ENCODE results near the gene CAMKK2.

The CAMKK2 gene

DNA sequence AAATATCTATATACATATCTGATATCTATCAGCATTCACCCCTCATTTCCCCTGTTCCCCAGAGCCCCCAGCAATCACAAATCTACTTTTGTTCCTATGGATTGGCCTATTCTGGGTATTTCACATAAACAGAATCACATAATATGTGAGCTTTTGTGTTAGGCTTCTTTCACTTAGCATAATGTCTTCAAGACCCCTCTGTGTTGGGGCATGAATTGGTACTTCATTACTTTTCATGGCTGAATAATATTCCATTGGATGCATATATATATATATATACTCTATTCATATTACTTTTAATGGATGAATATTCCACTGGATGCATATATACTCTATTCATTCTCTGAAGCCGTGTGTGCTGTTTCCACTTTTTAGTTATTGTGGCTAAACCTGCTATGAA, 28.7 kb downstream of the CAMKK2 start:
- H3K27ac ChIP-seq (ENCODE audit: low read depth, low read length, poor library complexity, severe bottlenecking): no peak overlapping the region
- no peaks in the 10 kb centered on the region for H3K9me2 ChIP-seq (ENCODE audit: low read depth, low read length)
- no peak overlapping the region for H3K4me2 ChIP-seq (ENCODE audit: low read length)
- no peak for TF ChIP-seq EZH2 (IDR thresholded peaks at IDR 0.05; ENCODE audit: borderline replicate concordance, low read length)
- TF ChIP-seq, protein P1, sequence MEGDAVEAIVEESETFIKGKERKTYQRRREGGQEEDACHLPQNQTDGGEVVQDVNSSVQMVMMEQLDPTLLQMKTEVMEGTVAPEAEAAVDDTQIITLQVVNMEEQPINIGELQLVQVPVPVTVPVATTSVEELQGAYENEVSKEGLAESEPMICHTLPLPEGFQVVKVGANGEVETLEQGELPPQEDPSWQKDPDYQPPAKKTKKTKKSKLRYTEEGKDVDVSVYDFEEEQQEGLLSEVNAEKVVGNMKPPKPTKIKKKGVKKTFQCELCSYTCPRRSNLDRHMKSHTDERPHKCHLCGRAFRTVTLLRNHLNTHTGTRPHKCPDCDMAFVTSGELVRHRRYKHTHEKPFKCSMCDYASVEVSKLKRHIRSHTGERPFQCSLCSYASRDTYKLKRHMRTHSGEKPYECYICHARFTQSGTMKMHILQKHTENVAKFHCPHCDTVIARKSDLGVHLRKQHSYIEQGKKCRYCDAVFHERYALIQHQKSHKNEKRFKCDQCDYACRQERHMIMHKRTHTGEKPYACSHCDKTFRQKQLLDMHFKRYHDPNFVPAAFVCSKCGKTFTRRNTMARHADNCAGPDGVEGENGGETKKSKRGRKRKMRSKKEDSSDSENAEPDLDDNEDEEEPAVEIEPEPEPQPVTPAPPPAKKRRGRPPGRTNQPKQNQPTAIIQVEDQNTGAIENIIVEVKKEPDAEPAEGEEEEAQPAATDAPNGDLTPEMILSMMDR (IDR thresholded peaks at IDR 0.05; ENCODE audit: low read length): no peak
- peaks cover 50% of the 10 kb centered on the region for H3K36me3 ChIP-seq (ENCODE audit: insufficient read depth, low read length)
- H4K20me1 ChIP-seq (ENCODE audit: insufficient read depth, low read length): no peaks in the 10 kb centered on the region
- H3K79me2 ChIP-seq (ENCODE audit: insufficient read depth, low read length): no peaks in the 10 kb centered on the region
- no peak overlapping the region for H3K4me3 ChIP-seq (ENCODE audit: low read depth, low read length, poor library complexity, severe bottlenecking)
- no peak overlapping the region for H3K9ac ChIP-seq (ENCODE audit: low read length)
- H3F3A ChIP-seq (ENCODE audit: insufficient read depth, low read length): no peaks in the 10 kb centered on the region
- H3K4me1 ChIP-seq (ENCODE audit: insufficient read depth, low read length, severe bottlenecking): no peaks in the 10 kb centered on the region
- no peaks in the 10 kb centered on the region for H3K27me3 ChIP-seq (ENCODE audit: insufficient read depth, low read length)
- no peak overlapping the region for H2AFZ ChIP-seq (ENCODE audit: low read length)
- no peaks in the 10 kb centered on the region for H3K9me3 ChIP-seq (ENCODE audit: low read length)

DNA sequence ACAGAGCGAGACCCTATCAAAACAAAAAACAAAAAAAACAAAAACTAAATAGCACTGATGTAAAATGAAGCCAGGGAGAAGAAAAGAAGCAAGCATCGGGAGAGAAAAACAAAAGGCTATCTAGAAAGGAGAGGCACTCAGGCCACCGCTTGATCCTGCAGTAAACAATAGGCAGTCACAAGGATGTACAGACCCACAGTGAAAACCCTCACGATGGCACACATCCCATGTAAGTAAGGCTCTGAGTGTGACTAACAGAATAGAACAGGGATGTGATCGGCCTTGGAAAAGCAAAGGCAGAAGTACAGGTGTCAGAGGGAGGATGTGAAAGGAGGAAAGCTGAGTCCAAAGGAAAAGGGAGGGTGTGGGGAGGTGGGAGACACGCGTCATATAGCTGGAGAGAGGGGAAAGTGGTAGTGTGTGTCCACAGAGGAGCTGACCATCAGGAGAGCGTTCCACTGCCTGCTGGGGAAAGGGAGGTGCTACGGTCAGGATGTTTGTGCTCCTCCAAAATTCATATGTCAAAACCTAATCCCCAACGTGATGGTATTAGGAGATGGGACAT, 31.5 kb downstream of the CAMKK2 start:
- Histone ChIP-seq H3K9me3 (ENCODE audit: low read length) (no peaks in the 10 kb centered on the region), H2AFZ (ENCODE audit: low read length) (no peak overlapping the region), H3K27me3 (ENCODE audit: insufficient read depth, low read length) (no peaks in the 10 kb centered on the region), H3K79me2 (ENCODE audit: insufficient read depth, low read length) (no peaks in the 10 kb centered on the region), H3K4me3 (ENCODE audit: low read depth, low read length, poor library complexity, severe bottlenecking) (no peak overlapping the region), H4K20me1 (ENCODE audit: insufficient read depth, low read length) (no peaks in the 10 kb centered on the region), H3K4me1 (ENCODE audit: insufficient read depth, low read length, severe bottlenecking) (no peaks in the 10 kb centered on the region), H3K9me2 (ENCODE audit: low read depth, low read length) (no peaks in the 10 kb centered on the region), H3K36me3 (ENCODE audit: insufficient read depth, low read length) (peaks cover 49% of the 10 kb centered on the region), H3K4me2 (ENCODE audit: low read length) (no peak overlapping the region), H3K9ac (ENCODE audit: low read length) (no peak overlapping the region), H3F3A (ENCODE audit: insufficient read depth, low read length) (no peaks in the 10 kb centered on the region), H3K27ac (ENCODE audit: low read depth, low read length, poor library complexity, severe bottlenecking) (no peak overlapping the region)
- TF ChIP-seq, protein P1 (IDR thresholded peaks at IDR 0.05; ENCODE audit: low read length): no peak
- no peak for TF ChIP-seq EZH2 (IDR thresholded peaks at IDR 0.05; ENCODE audit: borderline replicate concordance, low read length)

DNA sequence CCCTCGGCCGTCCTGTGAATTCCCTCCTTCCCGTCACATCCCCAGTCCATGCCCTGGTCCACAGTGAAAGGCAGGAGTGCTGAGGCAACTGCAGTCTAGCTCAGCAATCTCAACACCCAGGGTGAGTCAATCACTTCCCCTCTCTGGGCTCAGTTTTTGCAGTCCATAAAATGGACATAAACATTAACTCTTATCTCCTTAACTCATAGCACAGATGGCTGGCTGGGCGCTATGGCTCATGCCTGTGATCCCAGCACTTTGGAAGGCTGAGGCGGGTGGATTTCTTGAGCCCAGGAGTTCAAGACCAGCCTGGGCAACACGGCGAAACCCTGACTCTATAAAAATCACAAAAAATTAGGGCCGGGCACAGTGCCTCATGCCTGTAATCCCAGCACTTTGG, 32.4 kb downstream of the CAMKK2 start:
- no peak overlapping the region for H3K4me2 ChIP-seq (ENCODE audit: low read length)
- H4K20me1 ChIP-seq (ENCODE audit: insufficient read depth, low read length): no peaks in the 10 kb centered on the region
- H3K9me2 ChIP-seq (ENCODE audit: low read depth, low read length): no peaks in the 10 kb centered on the region
- no peak overlapping the region for H2AFZ ChIP-seq (ENCODE audit: low read length)
- H3K79me2 ChIP-seq (ENCODE audit: insufficient read depth, low read length): no peaks in the 10 kb centered on the region
- no peaks in the 10 kb centered on the region for H3F3A ChIP-seq (ENCODE audit: insufficient read depth, low read length)
- no peak overlapping the region for H3K4me3 ChIP-seq (ENCODE audit: low read depth, low read length, poor library complexity, severe bottlenecking)
- H3K9me3 ChIP-seq (ENCODE audit: low read length): no peaks in the 10 kb centered on the region
- TF ChIP-seq EZH2 (IDR thresholded peaks at IDR 0.05; ENCODE audit: borderline replicate concordance, low read length): no peak
- TF ChIP-seq, protein P1 (IDR thresholded peaks at IDR 0.05; ENCODE audit: low read length): no peak
- no peak overlapping the region for H3K9ac ChIP-seq (ENCODE audit: low read length)
- H3K27me3 ChIP-seq (ENCODE audit: insufficient read depth, low read length): no peaks in the 10 kb centered on the region
- H3K27ac ChIP-seq (ENCODE audit: low read depth, low read length, poor library complexity, severe bottlenecking): no peak overlapping the region
- H3K4me1 ChIP-seq (ENCODE audit: insufficient read depth, low read length, severe bottlenecking): no peaks in the 10 kb centered on the region
- H3K36me3 ChIP-seq (ENCODE audit: insufficient read depth, low read length): peaks cover 54% of the 10 kb centered on the region
